GM19193 (cell line): Measurements from ENCODE around the gene MYCBP.

Source experiments
- POLR2A ChIP-seq: IDR thresholded peaks from 4 replicates; pipeline ENCODE4 v1.6.1; 2011; ENCODE audit not compliant: insufficient read depth, insufficient read length; ENCODE audit errors: extremely low read depth

Gene MYCBP

GRCh38 chr1:38888423-38889333 lies 15.5 kb upstream of the MYCBP start:
- no peak for TF ChIP-seq POLR2A

DNA sequence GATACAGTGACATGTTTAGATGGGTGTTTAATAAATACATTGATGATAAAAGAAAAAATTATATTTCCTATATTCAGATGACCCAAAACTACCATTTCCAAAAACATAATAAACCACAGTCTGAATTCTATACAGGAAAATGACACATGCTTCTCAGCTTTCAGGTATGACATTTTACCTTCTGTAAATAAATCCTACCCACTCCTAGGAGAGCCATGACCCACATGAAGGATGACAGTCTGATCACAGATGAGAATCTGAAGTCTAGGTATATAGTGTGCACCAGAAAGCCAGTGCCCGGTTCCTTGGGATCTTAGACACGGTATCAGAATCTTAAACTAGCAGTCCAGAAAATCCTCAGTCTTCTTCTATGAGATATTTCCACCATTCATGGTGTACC lies 11.9 kb upstream of the MYCBP start:
- no peak for TF ChIP-seq POLR2A

DNA sequence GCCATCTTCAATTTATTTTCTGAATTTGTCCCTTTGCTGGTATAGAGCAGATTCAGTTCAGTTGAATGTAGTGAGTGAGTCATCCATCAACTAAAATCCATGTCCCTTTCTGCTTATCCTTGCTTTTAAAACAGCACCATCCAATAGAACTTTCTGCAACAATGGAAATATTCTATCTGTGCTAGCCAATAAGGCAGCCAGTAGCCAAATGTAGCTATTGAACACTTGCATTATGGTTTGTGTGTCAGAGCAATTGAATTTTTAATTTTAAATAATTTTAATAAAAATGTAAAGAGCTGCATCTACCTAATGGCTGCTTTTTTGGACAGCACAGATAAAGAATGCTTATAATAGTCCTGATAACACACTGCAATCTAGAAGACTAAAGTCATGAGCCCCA lies 8.3 kb upstream of the MYCBP start, which contains the start of gene GJA9:
Gene GJA9 (minus strand): TSS at position 101 of the 400 bp plus-strand sequence. CDS start 5,489 bp downstream, outside the sequence.
- no peak for TF ChIP-seq POLR2A

- no peak for TF ChIP-seq POLR2A
Measured at GRCh38 chr1:38875811-38876210, 2.7 kb upstream of the MYCBP start.

- no peak for TF ChIP-seq POLR2A
Measured at GRCh38 chr1:38872401-38873026, 634 bp downstream of the MYCBP start.

DNA sequence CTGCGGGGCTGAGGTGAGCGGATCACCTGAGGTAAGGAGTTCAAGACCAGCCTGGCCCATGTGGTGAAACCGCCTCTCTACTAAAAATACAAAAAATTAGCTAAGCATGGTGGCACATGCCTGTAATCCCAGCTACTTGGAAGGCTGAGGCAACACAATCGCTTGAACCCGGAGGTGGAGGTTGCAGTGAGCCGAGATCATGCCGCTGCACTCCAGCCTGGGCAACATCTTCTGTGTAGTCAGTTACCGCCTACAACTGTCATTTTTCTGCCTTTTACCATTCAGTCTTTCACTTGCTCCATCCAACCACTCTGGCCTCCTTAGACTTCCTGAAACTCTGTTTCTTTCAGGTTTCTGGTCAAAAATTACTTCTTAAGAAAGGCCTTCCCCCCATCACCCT lies 2.2 kb downstream of the MYCBP start:
- no peak for TF ChIP-seq POLR2A

DNA sequence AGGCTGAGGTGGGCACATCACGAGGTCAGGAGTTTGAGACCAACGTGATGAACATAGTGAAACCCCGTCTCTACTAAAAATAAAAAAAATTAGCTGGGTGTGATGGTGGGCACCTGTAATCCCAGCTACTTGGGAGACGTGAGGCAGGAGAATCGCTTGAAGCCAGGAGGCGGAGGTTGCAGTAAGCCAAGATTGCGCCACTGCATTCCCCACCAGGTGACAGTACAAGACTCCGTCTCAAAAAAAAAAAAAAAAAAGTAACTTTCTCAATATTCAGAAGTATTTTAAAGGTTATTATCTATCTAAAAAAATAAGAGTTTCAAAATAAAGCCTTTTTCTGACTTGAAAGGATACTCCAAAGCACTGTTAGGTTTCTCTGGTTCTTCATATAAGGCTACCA lies 5.9 kb downstream of the MYCBP start:
- no peak for TF ChIP-seq POLR2A

GRCh38 chr1:38865112-38865715 lies 7.9 kb downstream of the MYCBP start:
- no peak for TF ChIP-seq POLR2A

- no peak for TF ChIP-seq POLR2A
Measured at GRCh38 chr1:38860454-38860795, 12.7 kb downstream of the MYCBP start.

DNA sequence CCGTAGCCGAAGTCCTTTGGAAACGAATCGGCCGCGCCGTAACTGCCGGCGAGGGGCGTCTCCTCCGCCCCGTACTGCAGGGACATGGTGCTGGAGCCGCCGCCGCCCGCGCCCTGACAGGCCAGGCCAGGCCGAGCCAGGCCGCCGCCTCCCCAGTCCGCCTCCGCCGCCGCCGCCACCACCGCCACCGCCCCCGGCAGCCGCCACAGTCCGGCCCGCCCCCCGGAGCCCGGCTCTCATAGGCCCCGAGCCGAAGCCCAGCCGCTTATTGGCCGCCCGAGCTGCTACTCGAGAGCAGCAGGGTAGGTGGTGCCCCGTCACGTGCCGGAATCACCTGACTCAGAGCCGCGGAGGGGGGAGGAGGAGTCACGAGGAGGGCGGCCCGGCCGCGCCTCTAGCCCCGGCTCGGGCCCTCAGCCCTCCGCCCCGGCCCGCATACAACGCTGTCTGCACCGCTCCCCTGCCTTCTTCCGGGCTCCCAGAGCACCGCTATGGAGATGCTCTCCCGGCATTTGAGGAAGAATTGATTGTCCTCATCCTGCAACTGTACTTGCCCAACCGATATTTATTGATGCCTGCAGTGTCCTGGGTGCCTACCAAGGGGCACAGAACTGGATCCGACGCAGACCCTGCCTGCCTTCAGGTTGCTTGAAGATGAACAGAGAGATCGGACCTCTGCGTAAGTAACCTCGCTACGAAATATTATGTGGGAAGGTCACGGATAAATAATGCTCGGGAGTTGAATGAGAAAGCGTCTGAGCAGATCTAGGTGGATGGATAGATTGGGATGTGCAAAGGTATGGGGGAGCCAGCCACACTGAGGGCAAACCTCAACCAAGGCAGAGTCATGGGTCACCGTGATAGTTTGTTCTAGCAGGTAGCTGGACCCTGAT lies 13.3 kb downstream of the MYCBP start, which contains the start of gene RRAGC:
Gene RRAGC (minus strand): TSS at position 212 of the 893 bp plus-strand sequence. CDS start 126 bp downstream, at position 86.
- peak; percentile 63 for TF ChIP-seq POLR2A

- no peak for TF ChIP-seq POLR2A
Measured at GRCh38 chr1:38858833-38859560, 14.2 kb downstream of the MYCBP start.

DNA sequence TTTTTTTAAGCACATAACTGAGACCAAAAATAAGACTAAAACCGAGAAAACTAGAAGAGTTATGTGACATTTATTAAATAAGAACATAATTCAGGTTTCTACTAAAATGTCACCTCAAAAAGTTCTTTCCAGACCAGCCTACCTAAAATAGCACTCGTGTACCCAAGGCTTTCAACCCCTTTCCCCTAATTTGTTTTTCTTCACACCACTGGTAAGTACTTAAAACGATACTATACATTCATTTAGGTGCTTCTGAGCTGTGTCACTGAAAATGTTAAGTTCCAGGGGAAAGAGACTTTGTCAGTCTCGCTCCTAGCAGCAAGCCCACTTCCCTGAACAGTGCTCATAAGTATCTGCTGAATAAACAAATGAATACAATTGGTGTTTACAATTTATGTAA lies 20.4 kb downstream of the MYCBP start:
- TF ChIP-seq POLR2A: no peak

DNA sequence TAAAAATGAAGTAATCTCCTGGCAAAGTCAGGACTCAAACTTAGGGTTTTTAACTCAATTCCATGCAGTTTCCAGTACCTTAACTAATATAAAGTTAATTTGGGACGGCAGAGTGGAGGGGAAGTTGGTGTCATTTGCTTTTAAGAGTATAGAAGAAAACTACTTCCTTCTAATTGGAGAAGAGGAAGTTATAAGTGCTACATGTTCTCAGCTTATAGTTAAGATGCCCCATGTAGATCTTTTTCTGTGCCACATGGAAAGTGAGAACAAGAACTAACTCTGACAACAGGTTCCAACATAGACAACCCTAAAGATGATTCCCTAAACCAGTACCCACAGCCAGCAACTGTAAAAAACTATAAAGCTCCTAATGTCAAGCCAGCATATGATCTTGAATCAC lies 25.1 kb downstream of the MYCBP start:
- no peak for TF ChIP-seq POLR2A

DNA sequence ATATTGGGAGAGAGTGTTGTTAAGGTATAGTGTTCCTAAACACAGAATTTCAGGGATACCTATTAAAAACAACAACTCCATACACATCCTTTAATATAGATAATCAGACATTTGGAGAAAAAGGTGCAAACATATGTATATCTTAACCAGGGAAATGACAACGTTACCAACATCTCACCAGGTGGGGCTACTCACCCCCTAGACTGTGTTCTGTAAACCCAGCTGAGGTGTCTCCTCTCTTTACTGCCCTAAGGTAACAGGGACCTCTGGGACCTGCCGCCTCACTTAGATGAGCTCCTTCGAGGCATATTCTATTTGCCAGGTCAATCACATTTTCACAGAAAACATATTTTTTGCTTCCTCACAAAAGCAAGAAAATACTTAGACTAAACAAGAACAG lies 26.9 kb downstream of the MYCBP start:
- no peak for TF ChIP-seq POLR2A
